ENCODE data around the gene LGALS14.
"Not testable (repeated sequence)": the region's sequence is repeated elsewhere in the genome, so short reads cannot be mapped to it uniquely, and the experiment has no call there.

LGALS14 gene

DNA sequence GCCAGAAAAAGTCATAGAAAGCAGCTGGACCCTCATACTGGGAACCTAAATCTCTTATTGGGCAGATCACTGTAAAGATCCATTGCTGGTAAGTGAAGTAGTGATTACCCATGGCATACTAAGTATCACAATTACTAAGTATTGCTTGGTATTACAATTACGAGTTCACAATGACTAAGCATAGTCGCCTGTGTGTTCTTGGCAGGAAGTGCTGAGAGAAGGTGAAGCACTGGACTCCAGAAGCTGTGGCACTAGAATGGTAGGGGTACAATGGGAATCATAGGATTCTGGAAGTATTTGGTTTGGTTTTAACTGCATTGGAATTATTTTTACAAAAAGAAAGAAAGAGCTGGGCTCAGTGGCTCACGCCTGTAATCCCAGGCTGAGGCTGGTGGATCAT, 28.3 kb upstream of the LGALS14 start:
- Histone ChIP-seq H3K36me3 (ENCODE audit: control insufficient read depth in 2 of 2, insufficient read depth in 2 of 2, low read length in 2 of 2) (no peaks in the 10 kb centered on the region), H3K9ac (ENCODE audit: low read depth in 1 of 2, low read length in 2 of 2) (no peak overlapping the region), H3K27ac (ENCODE audit: low read depth in 2 of 2, low read length in 2 of 2) (no peak overlapping the region), H3K4me1 (ENCODE audit: control insufficient read depth in 2 of 2, insufficient read depth in 2 of 2, low read length in 2 of 2) (peaks cover 2 to 4% of the 10 kb centered on the region in 2 donors), H3K27me3 (ENCODE audit: control insufficient read depth in 2 of 2, insufficient read depth in 2 of 2, low read length in 2 of 2) (peaks cover 0 to 3% of the 10 kb centered on the region in 2 donors), H3K4me3 (ENCODE audit: low read length in 2 of 2) (no peak overlapping the region), H3K9me3 (ENCODE audit: control insufficient read depth in 2 of 2, low read length in 2 of 2) (no peaks in the 10 kb centered on the region)

DNA sequence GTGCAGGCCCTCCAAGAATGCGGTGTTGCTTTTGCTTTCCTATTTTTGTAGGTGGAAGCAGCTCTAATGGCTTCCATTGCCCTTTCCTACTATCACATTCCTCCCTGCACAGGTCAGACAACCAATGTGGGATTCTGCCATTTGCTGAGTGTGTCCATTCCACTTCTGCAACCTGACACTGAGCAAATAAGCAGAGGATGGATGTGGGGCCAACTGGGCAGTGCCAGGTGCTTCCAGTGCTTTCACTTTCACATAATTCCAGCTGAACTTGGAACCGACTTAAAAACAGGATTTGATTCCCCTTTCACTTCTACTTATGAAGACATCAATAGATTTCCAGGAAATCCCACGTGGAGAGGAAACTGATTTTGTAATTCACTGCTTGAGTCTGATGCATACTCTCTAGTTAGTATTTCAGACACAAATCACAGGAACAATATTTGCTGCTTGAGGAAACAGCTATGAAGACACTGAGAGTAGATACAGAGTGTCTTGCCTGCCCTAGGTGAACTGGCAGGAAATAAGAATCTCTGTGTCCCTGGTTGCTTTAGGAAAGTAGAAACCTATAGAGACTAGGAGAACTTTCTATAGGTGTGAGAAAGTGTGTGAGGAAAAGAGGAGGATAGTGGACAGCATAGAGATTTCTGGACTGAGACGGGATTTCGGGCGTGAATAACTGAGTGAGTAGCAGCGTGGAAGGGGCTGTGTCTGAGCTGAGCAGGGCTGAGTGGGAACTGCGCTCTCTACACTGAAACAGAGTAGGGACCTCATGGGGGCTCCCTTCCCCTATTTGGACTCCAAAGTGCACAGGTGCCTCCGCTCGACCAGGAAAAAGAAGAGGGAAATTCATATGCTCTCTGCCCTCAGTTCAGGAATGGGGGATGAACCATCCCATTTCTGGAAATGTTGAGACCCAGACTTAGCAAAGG, 26.1 kb upstream of the LGALS14 start:
- Histone ChIP-seq H3K4me3 (ENCODE audit: low read length in 2 of 2) (no peak overlapping the region), H3K36me3 (ENCODE audit: control insufficient read depth in 2 of 2, insufficient read depth in 2 of 2, low read length in 2 of 2) (no peaks in the 10 kb centered on the region), H3K9me3 (ENCODE audit: control insufficient read depth in 2 of 2, low read length in 2 of 2) (no peaks in the 10 kb centered on the region), H3K4me1 (ENCODE audit: control insufficient read depth in 2 of 2, insufficient read depth in 2 of 2, low read length in 2 of 2) (peaks cover 2 to 4% of the 10 kb centered on the region in 2 donors), H3K27me3 (ENCODE audit: control insufficient read depth in 2 of 2, insufficient read depth in 2 of 2, low read length in 2 of 2) (no peaks in the 10 kb centered on the region), H3K27ac (ENCODE audit: low read depth in 2 of 2, low read length in 2 of 2) (no peak overlapping the region), H3K9ac (ENCODE audit: low read depth in 1 of 2, low read length in 2 of 2) (no peak overlapping the region)

DNA sequence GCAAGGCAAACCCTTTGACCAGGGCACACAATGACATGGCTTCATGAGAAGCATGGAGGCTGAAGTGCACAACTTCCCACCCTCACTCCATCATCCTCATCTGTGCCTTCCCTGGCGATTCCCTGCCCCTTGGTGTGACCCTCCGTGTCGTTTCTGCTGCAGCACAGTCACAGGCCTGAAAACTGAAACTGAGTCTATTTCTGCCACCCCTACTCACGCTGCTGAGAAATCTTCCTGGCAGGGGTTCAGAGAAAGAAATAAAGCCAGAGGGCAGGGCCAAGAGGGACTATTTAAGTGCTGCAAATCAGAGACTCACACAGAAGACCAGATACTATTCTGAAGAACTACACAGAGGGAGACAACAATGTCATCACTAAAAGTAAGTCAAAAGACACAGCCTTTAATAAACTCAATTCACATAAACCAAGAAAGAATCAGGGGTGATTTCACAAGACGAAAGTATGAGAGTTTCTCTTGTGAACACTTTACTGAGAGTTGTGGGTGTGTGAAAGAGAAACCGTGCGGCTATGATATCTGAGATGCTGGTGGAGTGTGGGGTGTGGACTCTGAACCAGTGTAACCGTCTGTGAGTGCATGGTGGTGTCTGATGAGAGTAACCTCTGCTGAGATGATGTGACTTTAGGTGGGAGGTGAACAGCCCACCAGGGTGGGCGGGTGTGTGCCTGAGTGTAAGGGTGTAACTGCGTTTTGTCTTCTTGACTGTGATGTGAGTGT, 25.1 kb upstream of the LGALS14 start:
- H3K27ac ChIP-seq (ENCODE audit: low read depth in 2 of 2, low read length in 2 of 2) = no peak overlapping the region
- H3K9ac ChIP-seq (ENCODE audit: low read depth in 1 of 2, low read length in 2 of 2) = no peak overlapping the region
- H3K4me1 ChIP-seq (ENCODE audit: control insufficient read depth in 2 of 2, insufficient read depth in 2 of 2, low read length in 2 of 2) = peaks cover 2 to 4% of the 10 kb centered on the region in 2 donors
- peak overlapping the region in 1 of 2 donors; percentile 44 for H3K4me3 ChIP-seq (ENCODE audit: low read length in 2 of 2)
- H3K27me3 ChIP-seq (ENCODE audit: control insufficient read depth in 2 of 2, insufficient read depth in 2 of 2, low read length in 2 of 2) = no peaks in the 10 kb centered on the region
- H3K9me3 ChIP-seq (ENCODE audit: control insufficient read depth in 2 of 2, low read length in 2 of 2) = no peaks in the 10 kb centered on the region
- no peaks in the 10 kb centered on the region for H3K36me3 ChIP-seq (ENCODE audit: control insufficient read depth in 2 of 2, insufficient read depth in 2 of 2, low read length in 2 of 2)

DNA sequence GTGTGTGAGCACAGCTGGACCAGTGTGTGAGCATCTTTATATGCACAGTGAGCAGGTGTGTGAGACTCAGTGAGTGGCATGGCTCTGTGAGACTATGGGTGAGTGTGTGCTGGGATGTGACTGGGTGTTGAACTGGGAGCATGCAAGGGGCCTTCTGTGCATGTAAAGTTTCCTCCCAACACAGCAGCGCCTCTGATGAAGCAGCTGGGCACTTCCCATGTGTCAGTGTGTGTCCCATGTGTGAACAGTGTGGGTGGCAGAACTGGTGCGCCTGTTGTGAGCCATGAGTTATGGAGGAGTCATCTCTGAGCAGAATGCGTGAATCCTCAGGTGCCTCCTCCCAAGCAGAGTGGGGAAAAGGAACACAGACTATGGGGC, 24.5 kb upstream of the LGALS14 start:
- H3K27ac ChIP-seq (ENCODE audit: low read depth in 2 of 2, low read length in 2 of 2) = no peak overlapping the region

DNA sequence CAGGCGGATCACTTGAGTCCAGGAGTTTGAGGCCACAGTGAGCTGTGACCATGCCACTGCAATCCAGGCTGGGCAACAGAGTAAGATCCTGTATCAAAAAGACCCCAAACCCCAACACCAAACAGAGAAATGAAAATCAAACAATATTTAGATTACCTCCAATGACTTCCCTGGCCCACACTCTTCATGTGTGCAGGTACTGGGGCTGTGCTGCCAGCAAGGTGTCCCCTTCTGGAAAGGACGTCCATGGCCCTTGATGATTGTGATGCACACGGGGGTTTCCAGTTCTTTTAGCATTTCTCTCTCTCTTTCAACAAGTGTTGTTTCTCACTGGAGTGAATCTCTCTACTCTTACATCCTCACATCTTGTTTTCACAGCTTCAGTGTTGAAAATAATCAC, 23.7 kb upstream of the LGALS14 start:
- Histone ChIP-seq H3K9ac (ENCODE audit: low read depth in 1 of 2, low read length in 2 of 2) (no peak overlapping the region), H3K27ac (ENCODE audit: low read depth in 2 of 2, low read length in 2 of 2) (no peak overlapping the region)

More for the DNA sequence above, 24.5 kb upstream of the LGALS14 start:
- peaks cover 2 to 4% of the 10 kb centered on the region in 2 donors for H3K4me1 ChIP-seq (ENCODE audit: control insufficient read depth in 2 of 2, insufficient read depth in 2 of 2, low read length in 2 of 2)
- peak overlapping the region in 1 of 2 donors; percentile 5 for H3K4me3 ChIP-seq (ENCODE audit: low read length in 2 of 2)
- no peaks in the 10 kb centered on the region for H3K27me3 ChIP-seq (ENCODE audit: control insufficient read depth in 2 of 2, insufficient read depth in 2 of 2, low read length in 2 of 2)
- no peaks in the 10 kb centered on the region for H3K9me3 ChIP-seq (ENCODE audit: control insufficient read depth in 2 of 2, low read length in 2 of 2)
- H3K36me3 ChIP-seq (ENCODE audit: control insufficient read depth in 2 of 2, insufficient read depth in 2 of 2, low read length in 2 of 2) = no peaks in the 10 kb centered on the region
- no peak overlapping the region for H3K9ac ChIP-seq (ENCODE audit: low read depth in 1 of 2, low read length in 2 of 2)

DNA sequence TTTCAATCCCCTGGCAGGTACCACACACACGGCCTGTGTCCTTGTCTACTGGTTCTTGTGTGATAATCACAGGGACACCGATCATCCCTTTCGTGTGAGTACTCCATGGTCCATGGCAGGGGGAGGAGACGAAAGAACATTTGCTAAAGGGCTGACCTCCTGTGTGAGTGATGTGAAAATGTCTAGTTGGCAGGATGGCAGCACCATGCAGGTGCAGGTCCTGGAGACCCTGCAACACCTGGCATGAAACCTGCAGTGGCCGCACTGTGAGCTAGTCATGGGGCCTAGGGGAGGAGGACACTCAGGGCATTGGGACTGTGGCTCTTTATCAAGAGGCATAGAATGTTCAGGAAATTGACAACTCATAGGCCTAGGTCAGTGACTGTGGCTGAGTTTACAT, 22.9 kb upstream of the LGALS14 start:
- no peak overlapping the region for H3K9ac ChIP-seq (ENCODE audit: low read depth in 1 of 2, low read length in 2 of 2)
- H3K27ac ChIP-seq (ENCODE audit: low read depth in 2 of 2, low read length in 2 of 2) = no peak overlapping the region
- no peaks in the 10 kb centered on the region for H3K9me3 ChIP-seq (ENCODE audit: control insufficient read depth in 2 of 2, low read length in 2 of 2)
- H3K4me3 ChIP-seq (ENCODE audit: low read length in 2 of 2) = no peak overlapping the region
- H3K4me1 ChIP-seq (ENCODE audit: control insufficient read depth in 2 of 2, insufficient read depth in 2 of 2, low read length in 2 of 2) = peaks cover 2 to 4% of the 10 kb centered on the region in 2 donors
- no peaks in the 10 kb centered on the region for H3K27me3 ChIP-seq (ENCODE audit: control insufficient read depth in 2 of 2, insufficient read depth in 2 of 2, low read length in 2 of 2)
- H3K36me3 ChIP-seq (ENCODE audit: control insufficient read depth in 2 of 2, insufficient read depth in 2 of 2, low read length in 2 of 2) = no peaks in the 10 kb centered on the region

More for the DNA sequence above, 23.7 kb upstream of the LGALS14 start:
- no peak overlapping the region for H3K4me3 ChIP-seq (ENCODE audit: low read length in 2 of 2)
- no peaks in the 10 kb centered on the region for H3K9me3 ChIP-seq (ENCODE audit: control insufficient read depth in 2 of 2, low read length in 2 of 2)
- H3K4me1 ChIP-seq (ENCODE audit: control insufficient read depth in 2 of 2, insufficient read depth in 2 of 2, low read length in 2 of 2) = peaks cover 2 to 4% of the 10 kb centered on the region in 2 donors
- H3K36me3 ChIP-seq (ENCODE audit: control insufficient read depth in 2 of 2, insufficient read depth in 2 of 2, low read length in 2 of 2) = no peaks in the 10 kb centered on the region
- H3K27me3 ChIP-seq (ENCODE audit: control insufficient read depth in 2 of 2, insufficient read depth in 2 of 2, low read length in 2 of 2) = no peaks in the 10 kb centered on the region

DNA sequence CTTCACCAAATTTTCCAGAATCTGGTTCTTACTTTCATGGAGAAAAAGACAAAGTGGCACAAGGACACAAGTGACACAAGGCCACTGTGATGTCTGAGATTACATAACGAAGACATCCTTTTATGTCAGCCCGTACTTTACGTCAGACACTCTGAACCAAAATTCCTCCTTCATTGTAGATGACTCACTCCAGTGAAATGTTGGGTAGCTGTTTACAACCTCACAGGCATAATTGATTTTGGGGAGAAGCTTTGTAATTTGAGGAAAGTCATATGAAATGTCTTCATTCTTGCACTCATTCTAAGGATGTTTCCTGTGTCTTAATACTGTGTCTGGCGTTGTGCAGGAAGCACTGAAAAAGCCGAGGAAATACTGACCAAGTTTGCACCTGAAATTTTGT, 20.0 kb upstream of the LGALS14 start:
- H3K4me1 ChIP-seq (ENCODE audit: control insufficient read depth in 2 of 2, insufficient read depth in 2 of 2, low read length in 2 of 2) = peaks cover 0 to 2% of the 10 kb centered on the region in 2 donors
- H3K9me3 ChIP-seq (ENCODE audit: control insufficient read depth in 2 of 2, low read length in 2 of 2) = no peaks in the 10 kb centered on the region
- H3K36me3 ChIP-seq (ENCODE audit: control insufficient read depth in 2 of 2, insufficient read depth in 2 of 2, low read length in 2 of 2) = no peaks in the 10 kb centered on the region
- no peak overlapping the region for H3K4me3 ChIP-seq (ENCODE audit: low read length in 2 of 2)
- H3K9ac ChIP-seq (ENCODE audit: low read depth in 1 of 2, low read length in 2 of 2) = no peak overlapping the region
- no peak overlapping the region for H3K27ac ChIP-seq (ENCODE audit: low read depth in 2 of 2, low read length in 2 of 2)
- no peaks in the 10 kb centered on the region for H3K27me3 ChIP-seq (ENCODE audit: control insufficient read depth in 2 of 2, insufficient read depth in 2 of 2, low read length in 2 of 2)

DNA sequence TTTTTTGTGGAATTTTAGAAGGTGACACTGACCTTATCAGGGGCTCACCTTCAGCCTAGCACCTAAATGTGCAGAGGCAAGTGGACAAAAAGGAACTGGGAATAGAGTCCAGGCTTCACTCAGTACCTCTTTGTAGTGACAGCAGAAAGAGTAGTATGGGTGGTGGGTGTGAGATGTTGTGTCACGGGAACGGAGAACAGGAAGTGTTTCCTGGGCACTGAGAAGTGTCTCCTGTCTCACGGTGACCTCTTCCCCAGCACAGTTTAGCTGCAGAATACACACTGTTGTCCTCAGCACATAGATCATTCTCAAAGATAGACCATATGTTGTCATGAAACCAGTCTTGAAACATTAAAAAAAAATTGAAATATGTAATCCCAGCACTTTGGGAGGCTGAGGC, 17.5 kb upstream of the LGALS14 start:
- Histone ChIP-seq H3K4me1 (ENCODE audit: control insufficient read depth in 2 of 2, insufficient read depth in 2 of 2, low read length in 2 of 2) (no peaks in the 10 kb centered on the region), H3K27ac (ENCODE audit: low read depth in 2 of 2, low read length in 2 of 2) (no peak overlapping the region), H3K9me3 (ENCODE audit: control insufficient read depth in 2 of 2, low read length in 2 of 2) (no peaks in the 10 kb centered on the region), H3K36me3 (ENCODE audit: control insufficient read depth in 2 of 2, insufficient read depth in 2 of 2, low read length in 2 of 2) (no peaks in the 10 kb centered on the region), H3K27me3 (ENCODE audit: control insufficient read depth in 2 of 2, insufficient read depth in 2 of 2, low read length in 2 of 2) (no peaks in the 10 kb centered on the region), H3K4me3 (ENCODE audit: low read length in 2 of 2) (no peak overlapping the region), H3K9ac (ENCODE audit: low read depth in 1 of 2, low read length in 2 of 2) (no peak overlapping the region)

DNA sequence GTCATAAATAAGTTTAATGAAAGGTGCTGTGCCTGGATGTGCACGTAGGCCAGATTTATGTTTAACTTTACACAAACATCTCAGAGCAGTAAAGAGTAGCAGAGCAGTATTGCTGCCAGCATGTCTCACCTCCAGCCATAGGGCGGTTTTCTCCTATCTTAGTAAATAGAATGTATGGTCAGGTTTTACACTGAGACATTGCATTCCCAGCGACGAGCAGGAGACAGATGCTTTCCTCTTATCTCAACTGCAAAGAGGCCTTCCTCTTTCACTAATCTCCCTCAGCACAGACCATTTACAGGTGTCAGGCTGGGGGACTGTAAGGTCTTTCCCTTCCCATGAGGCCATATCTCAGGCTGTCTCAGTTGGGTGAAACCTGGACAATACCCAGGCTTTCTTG, 15.6 kb upstream of the LGALS14 start:
- not testable (repeated sequence) for H3K9ac ChIP-seq (ENCODE audit: low read depth in 1 of 2, low read length in 2 of 2); H3K36me3 ChIP-seq (ENCODE audit: control insufficient read depth in 2 of 2, insufficient read depth in 2 of 2, low read length in 2 of 2); H3K4me1 ChIP-seq (ENCODE audit: control insufficient read depth in 2 of 2, insufficient read depth in 2 of 2, low read length in 2 of 2); H3K27ac ChIP-seq (ENCODE audit: low read depth in 2 of 2, low read length in 2 of 2); H3K9me3 ChIP-seq (ENCODE audit: control insufficient read depth in 2 of 2, low read length in 2 of 2); H3K4me3 ChIP-seq (ENCODE audit: low read length in 2 of 2); H3K27me3 ChIP-seq (ENCODE audit: control insufficient read depth in 2 of 2, insufficient read depth in 2 of 2, low read length in 2 of 2)

DNA sequence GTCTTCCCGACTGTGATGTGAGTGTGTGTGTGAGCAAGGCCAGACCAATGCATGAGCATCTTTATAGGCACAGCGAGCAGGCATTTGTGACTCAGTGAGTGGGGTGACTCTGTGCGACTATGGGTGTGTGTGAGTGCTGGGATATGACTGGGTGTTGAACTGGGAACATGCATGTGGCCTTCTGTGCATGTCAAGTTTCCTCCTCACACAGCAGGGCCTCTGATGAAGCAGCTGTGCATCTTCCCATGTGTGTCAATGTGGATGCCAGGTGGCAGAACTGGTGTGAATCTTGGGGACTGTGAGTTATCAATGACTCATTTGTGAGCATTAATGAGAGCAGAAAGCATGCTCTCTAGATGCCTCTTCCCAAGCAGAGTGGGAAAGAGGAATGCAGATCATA, 12.1 kb upstream of the LGALS14 start:
- Histone ChIP-seq H3K9me3 (ENCODE audit: control insufficient read depth in 2 of 2, low read length in 2 of 2) (no peaks in the 10 kb centered on the region), H3K36me3 (ENCODE audit: control insufficient read depth in 2 of 2, insufficient read depth in 2 of 2, low read length in 2 of 2) (no peaks in the 10 kb centered on the region), H3K27ac (ENCODE audit: low read depth in 2 of 2, low read length in 2 of 2) (no peak overlapping the region), H3K27me3 (ENCODE audit: control insufficient read depth in 2 of 2, insufficient read depth in 2 of 2, low read length in 2 of 2) (no peaks in the 10 kb centered on the region), H3K9ac (ENCODE audit: low read depth in 1 of 2, low read length in 2 of 2) (no peak overlapping the region), H3K4me3 (ENCODE audit: low read length in 2 of 2) (no peak overlapping the region), H3K4me1 (ENCODE audit: control insufficient read depth in 2 of 2, insufficient read depth in 2 of 2, low read length in 2 of 2) (no peaks in the 10 kb centered on the region)
